ENCODE measurements around the gene GCSH.

Gene GCSH

GRCh38 chr16:81041696-81042095 is 54.5 kb downstream of the GCSH start:
- DNase-seq, result no peak

- DNase-seq, result no peak
These were observed 55.4 kb downstream of the GCSH start for GRCh38 chr16:81040842-81041241.

- no peak for DNase-seq
These were observed 56.1 kb downstream of the GCSH start for GRCh38 chr16:81040131-81040530.

DNA sequence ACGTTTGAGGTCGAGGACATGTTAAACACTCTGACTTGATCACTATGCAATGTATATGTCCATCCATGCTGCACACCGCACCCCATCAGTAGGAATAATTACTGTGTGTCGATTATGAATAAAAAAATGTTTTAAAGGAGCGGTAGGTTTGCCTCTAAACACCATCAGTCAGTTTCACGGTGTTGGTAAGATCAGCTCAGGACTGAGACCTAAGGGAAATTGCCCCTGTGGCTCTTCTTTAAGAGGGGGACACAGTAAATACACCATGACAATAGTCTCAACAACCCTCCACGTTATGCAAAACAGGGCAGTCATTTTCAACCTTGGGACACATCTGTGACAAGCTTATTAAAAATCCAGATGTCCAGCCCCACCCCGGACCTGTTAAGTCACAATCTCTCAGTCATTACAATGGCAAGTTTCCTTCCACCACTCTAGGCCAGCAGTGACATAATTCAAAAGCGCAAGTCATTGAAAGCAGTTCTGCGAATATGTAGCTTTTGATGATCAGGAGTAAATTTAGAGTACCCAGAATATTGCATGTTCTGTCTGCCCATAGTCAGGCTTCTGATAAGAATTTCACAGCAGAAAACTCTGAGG is 59.3 kb downstream of the GCSH start:
- no peak for DNase-seq

DNA sequence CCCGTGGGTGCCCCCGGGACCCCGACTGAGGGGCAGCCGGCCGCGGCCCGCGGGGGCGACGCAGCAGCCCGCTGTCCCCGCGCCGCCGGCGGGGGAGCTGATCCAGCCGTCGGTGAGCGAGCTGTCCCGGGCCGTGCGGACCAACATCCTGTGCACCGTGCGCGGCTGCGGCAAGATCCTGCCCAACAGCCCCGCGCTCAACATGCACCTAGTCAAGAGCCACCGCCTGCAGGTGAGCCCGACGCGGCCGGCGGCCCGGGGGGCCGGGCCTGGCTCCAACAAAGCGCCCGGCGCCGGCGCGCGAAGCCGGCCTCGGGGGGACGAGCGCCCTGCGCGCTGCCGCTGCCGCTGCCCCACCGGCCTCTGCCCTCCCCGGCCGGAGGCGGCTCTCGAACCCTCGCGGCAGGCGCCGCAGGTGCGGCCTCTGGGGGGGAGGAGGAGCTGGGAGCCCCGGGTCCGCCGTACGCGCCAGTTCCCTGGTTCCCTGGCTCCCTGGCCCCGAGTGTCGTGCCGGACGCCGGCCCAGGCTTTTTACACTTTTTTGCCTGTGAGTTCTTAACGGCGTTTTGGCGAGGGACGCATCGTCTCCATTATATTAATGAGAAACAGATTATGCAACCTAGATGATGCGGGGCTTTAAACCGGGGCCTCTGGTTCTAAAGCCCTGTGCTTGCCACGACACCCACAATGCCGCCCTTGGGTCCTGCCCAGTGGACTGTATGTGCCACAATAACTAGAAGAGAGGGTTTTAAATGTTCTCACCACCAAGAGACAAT is 60.0 kb downstream of the GCSH start:
- DNase-seq, result no peak

DNA sequence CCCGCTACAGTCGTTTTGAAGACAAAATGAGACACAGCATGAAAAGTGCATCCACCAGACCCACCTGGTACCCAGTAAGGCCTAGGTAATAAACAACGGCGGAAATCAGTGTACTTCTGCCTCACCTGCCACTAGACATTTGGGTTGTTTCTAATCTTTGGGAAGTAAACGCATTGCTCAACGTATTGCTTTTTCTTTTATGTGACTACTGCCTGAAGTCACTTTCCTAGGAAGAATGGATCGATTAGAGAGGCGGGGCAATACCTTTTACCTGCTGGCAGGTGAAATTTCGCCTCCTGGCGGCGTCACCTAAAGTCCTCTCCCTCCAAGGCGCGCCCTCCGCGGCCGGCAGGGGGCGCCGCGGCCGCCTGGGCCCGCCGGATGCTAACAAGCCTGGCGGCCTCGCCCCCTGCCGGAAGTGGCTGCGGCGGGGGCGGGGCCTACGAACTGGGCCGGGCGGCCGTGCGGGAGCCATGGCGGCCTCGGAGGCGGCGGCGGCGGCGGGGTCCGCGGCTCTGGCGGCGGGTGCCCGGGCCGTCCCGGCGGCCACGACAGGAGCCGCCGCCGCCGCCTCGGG is 60.7 kb downstream of the GCSH start, which contains the start of gene ATMIN:
Gene ATMIN, plus strand, starts transcription at position 445 of the 577 bp plus-strand sequence. Its CDS starts 29 bp downstream, at position 474.
- peak; percentile 61 to 88 for DNase-seq

Measured in NCI-H1930 (cell line).